Esophagus muscularis mucosa (tissue), 4 donors: ENCODE results near the gene RPL9. TPM values are rescaled to one million over a fixed set of nuclear protein-coding genes. Genes with fewer than 3 reads are reported as not detected.

Experiments used
- DNase-seq: peaks from one replicate; pipeline ENCODE4 v3.0.0-alpha.2; 2017; ENCODE audit errors: extremely low spot score
- H3K27ac ChIP-seq, 4 donors: fragments of 200-600 bp; sonication (generic); replicated peaks in 1 of 4; 1 replicate in 3 of 4; 2 replicates in 1 of 4; pipeline ENCODE4 v1.5.1; 2016 to 2019; ENCODE audit warnings: mild to moderate bottlenecking in 1 of 4
- H3K27me3 ChIP-seq, 4 donors: fragments of 200-600 bp; sonication (generic); one replicate each; pipeline versions ENCODE4 v1.5.1 to v1.6.0; 2016 to 2019
- H3K36me3 ChIP-seq, 4 donors: fragments of 200-600 bp; sonication (generic); one replicate each; pipeline ENCODE4 v1.5.1; 2016 to 2019
- H3K4me1 ChIP-seq, 4 donors: fragments of 200-600 bp; sonication (generic); one replicate each; pipeline ENCODE4 v1.5.1; 2016 to 2019
- H3K4me3 ChIP-seq, 4 donors: fragments of 200-600 bp; sonication (generic); 1 replicate in 2 of 4; 2 replicates in 2 of 4; pipeline ENCODE4 v1.5.1; 2016 to 2019; ENCODE audit warnings: mild to moderate bottlenecking in 4 of 4, moderate library complexity in 1 of 4
- H3K9me3 ChIP-seq, 4 donors: fragments of 200-600 bp; sonication (generic); 1 replicate in 3 of 4; 2 replicates in 1 of 4; pipeline ENCODE4 v1.5.1; 2016 to 2019
- CTCF ChIP-seq, 3 experiments: fragments of 200-600 bp in 2 of 3; fragments of 450-650 bp in 1 of 3; sonication (generic) in 2 of 3; IDR thresholded peaks; one replicate each; pipeline ENCODE4 v1.5.1; 2017 to 2019; ENCODE audit warnings: antibody characterized with exemption in 3 of 3, mild to moderate bottlenecking in 2 of 3, moderate library complexity in 1 of 3
- EP300 ChIP-seq: sonication (generic); formaldehyde crosslinking; IDR thresholded peaks from one replicate; pipeline ENCODE4 v1.6.1; 2017; ENCODE audit warnings: antibody characterized with exemption
- POLR2A ChIP-seq: fragments of 450-650 bp; IDR thresholded peaks from one replicate; pipeline ENCODE4 v1.6.1; 2017; ENCODE audit warnings: antibody characterized with exemption, moderate library complexity, mild to moderate bottlenecking, low read depth
- POLR2AphosphoS5 ChIP-seq, 2 donors: sonication (generic); formaldehyde crosslinking; IDR thresholded peaks; one replicate each; pipeline ENCODE4 v1.6.1; 2017; ENCODE audit warnings: antibody characterized with exemption in 2 of 2
- WGBS: methylation state at CpG from one replicate; pipeline ENCODE4 v1.1.5; 2018; 5-methylcytosine and 5-hydroxymethylcytosine counted together
- intact Hi-C: fragments of 100-400 bp; cut with DNase I; formaldehyde crosslinking; loops from one replicate; pipeline ENCODE4 v1.15.1; 2023
- total RNA-seq, 4 donors: library from RNA; depleted of rRNA; stranded (reverse); fragments of >200 nt; gene quantifications; one replicate each; pipeline versions ENCODE4 v1.1.0 to v1.2.1, GENCODE V29; 2016

Gene RPL9
- total RNA-seq, 4 donors from 2014 or later, result 1,962 to 6,543 (median 3,653) TPM

GRCh38 chr4:39455486-39455885 lies 3.2 kb downstream of the RPL9 start:
- H3K36me3 ChIP-seq, result peaks cover 45 to 73% (median 65%) of the 10 kb centered on the region in 4 donors
- 89% methylated on average over 6 of the region's 6 CpGs for WGBS

GRCh38 chr4:39453738-39454137 lies 5.0 kb downstream of the RPL9 start:
- TF ChIP-seq POLR2A (no peak), CTCF (IDR thresholded peaks at IDR 0.05) (no peak), EP300 (no peak), POLR2AphosphoS5 (IDR thresholded peaks at IDR 0.05) (no peak)
- no peak for DNase-seq
- Histone ChIP-seq H3K27ac (no peak overlapping the region), H3K27me3 (no peaks in the 10 kb centered on the region), H3K9me3 (no peaks in the 10 kb centered on the region), H3K36me3 (peaks cover 45 to 79% (median 68%) of the 10 kb centered on the region in 4 donors), H3K4me3 (no peak overlapping the region), H3K4me1 (peaks cover 17 to 39% (median 34%) of the 10 kb centered on the region in 4 donors)
- intact Hi-C loops, result loop anchor here (10.0 kb wide), 1 partner anchor 601 kb away; the partner anchor contains the start of gene N4BP2
- WGBS, result 78% methylated on average over 2 of the region's 2 CpGs

More at GRCh38 chr4:39455486-39455885, 3.2 kb downstream of the RPL9 start:
- peaks cover 24 to 50% (median 44%) of the 10 kb centered on the region in 4 donors for H3K4me1 ChIP-seq
- no peak overlapping the region for H3K27ac ChIP-seq
- H3K4me3 ChIP-seq, result no peak overlapping the region
- TF ChIP-seq EP300 (no peak), CTCF (IDR thresholded peaks at IDR 0.05) (no peak), POLR2AphosphoS5 (IDR thresholded peaks at IDR 0.05) (no peak), POLR2A (no peak)
- no peaks in the 10 kb centered on the region for H3K9me3 ChIP-seq
- no peak for DNase-seq
- intact Hi-C loops, result loop anchor here (5.0 to 10.0 kb wide), 4 partner anchors 72 to 599 kb away; partner anchors contain the start of genes N4BP2, RFC1, SMIM14 and UGDH
- no peaks in the 10 kb centered on the region for H3K27me3 ChIP-seq

GRCh38 chr4:39452860-39453587 lies 5.7 kb downstream of the RPL9 start:
- Histone ChIP-seq H3K4me1 (peaks cover 17 to 38% (median 33%) of the 10 kb centered on the region in 4 donors), H3K27ac (no peak overlapping the region), H3K9me3 (no peaks in the 10 kb centered on the region), H3K4me3 (no peak overlapping the region), H3K36me3 (peaks cover 45 to 84% (median 70%) of the 10 kb centered on the region in 4 donors), H3K27me3 (no peaks in the 10 kb centered on the region)
- no peak for DNase-seq
- 83% methylated on average over 11 of the region's 11 CpGs for WGBS
- TF ChIP-seq EP300 (no peak), CTCF (IDR thresholded peaks at IDR 0.05) (no peak), POLR2A (no peak), POLR2AphosphoS5 (IDR thresholded peaks at IDR 0.05) (no peak)
- intact Hi-C loops, result loop anchor here (10.0 kb wide), 1 partner anchor 602 kb away; the partner anchor contains the start of gene N4BP2

- no peak for TF ChIP-seq EP300
- WGBS, result 84% methylated on average over 6 of the region's 6 CpGs
- Histone ChIP-seq H3K9me3 (no peaks in the 10 kb centered on the region), H3K36me3 (peaks cover 43 to 81% (median 67%) of the 10 kb centered on the region in 4 donors), H3K27me3 (no peaks in the 10 kb centered on the region), H3K27ac (no peak overlapping the region), H3K4me3 (no peak overlapping the region), H3K4me1 (peaks cover 12 to 36% (median 30%) of the 10 kb centered on the region in 4 donors)
- intact Hi-C loops, result loop anchor here (10.0 kb wide), 1 partner anchor 602 kb away; the partner anchor contains the start of gene N4BP2
- no peak for DNase-seq
These were observed 6.4 kb downstream of the RPL9 start for GRCh38 chr4:39452153-39452859.
